Activated CD4-positive, CD25-positive, alpha-beta regulatory T cell treated with anti-CD3 and anti-CD28 coated beads, Interleukin-2, amount 50 U/mL, for 24 hours (primary cell): ENCODE results near the gene GTF2H2.
"Not testable (repeated sequence)": the region's sequence is repeated elsewhere in the genome, so short reads cannot be mapped to it uniquely, and the experiment has no call there.

ENCODE experiments used
- ATAC-seq, 2 donors: fragments of 150-1000 bp; cut with Tn5 transposase; one replicate each; pipeline ENCODE4 v1.10.0; 2021; ENCODE audit warnings: mild to moderate bottlenecking in 1 of 2, moderate library complexity in 1 of 2

The GTF2H2 gene

DNA sequence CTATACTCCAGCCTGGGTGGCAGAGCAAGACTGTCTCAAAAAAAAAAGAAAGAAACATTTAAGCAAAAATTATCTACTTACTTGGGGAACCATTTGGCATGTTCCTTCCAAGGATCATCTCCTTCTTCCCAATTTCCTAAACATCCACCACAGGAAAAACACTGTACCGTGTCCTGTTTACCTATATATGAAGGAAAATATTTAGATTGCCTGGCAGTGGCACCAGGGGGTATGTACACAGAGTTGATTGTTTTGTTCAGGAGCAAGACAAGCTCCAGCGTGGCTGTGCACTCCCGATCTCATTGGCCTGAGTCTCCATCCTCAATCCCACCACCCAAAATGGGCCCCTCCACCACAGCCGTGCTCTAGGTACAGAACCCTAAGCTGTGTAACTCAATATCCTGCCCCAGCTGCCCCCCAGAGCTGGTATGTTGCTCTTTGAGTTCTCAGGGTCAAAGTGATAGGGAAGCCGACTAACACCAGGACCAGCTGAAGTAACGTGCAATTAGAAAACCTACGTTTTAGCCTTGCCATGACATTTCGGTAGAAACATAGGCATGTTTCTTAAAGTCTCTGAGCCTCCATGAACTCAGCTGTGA, 56.2 kb downstream of the GTF2H2 start:
- ATAC-seq: no peak

DNA sequence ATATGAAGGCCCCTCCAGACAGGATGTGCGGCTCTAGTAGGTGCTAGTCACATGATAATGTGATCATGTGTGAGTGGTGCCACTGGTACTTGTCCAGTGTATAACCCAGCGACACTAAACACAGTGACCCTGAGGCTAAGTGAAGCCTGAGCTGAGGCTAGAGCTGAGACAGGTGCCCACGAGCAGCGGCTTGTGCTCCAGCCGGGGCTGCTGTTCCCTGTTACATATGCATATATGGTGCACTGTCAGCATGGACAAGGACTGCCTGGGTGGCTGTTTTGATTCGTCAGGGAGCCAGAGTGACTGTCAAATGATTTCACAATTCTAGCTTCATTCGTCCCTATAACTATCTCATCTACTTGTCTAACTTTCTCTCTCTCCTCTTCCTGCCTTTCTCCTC, 60.5 kb downstream of the GTF2H2 start:
- not testable (repeated sequence) for ATAC-seq
